NCI-H2107 (cell line): Measurements from ENCODE around the gene SFXN5.

Experiments
- DNase-seq: peaks from one replicate; lab custom pipeline; 2025; lab: John Stamatoyannopoulos, UW

The SFXN5 gene

GRCh38 chr2:72955228-72956049 lies 116.1 kb downstream of the SFXN5 start:
- DNase-seq: no peak

GRCh38 chr2:72954376-72955227 lies 116.9 kb downstream of the SFXN5 start:
- no peak for DNase-seq

- no peak for DNase-seq
Measured at GRCh38 chr2:72953976-72954375, 117.5 kb downstream of the SFXN5 start.

- DNase-seq: no peak
Measured at GRCh38 chr2:72953528-72953927, 118.0 kb downstream of the SFXN5 start.

GRCh38 chr2:72952961-72953360 lies 118.6 kb downstream of the SFXN5 start:
- no peak for DNase-seq

- DNase-seq: no peak
Measured at GRCh38 chr2:72952110-72952823, 119.2 kb downstream of the SFXN5 start.

- DNase-seq: no peak
Measured at GRCh38 chr2:72951303-72952095, 120.0 kb downstream of the SFXN5 start.

- no peak for DNase-seq
Measured at GRCh38 chr2:72950558-72951255, 120.8 kb downstream of the SFXN5 start.

GRCh38 chr2:72949642-72950041 lies 121.9 kb downstream of the SFXN5 start:
- DNase-seq: no peak

- DNase-seq: no peak
Measured at GRCh38 chr2:72949045-72949444, 122.5 kb downstream of the SFXN5 start.

- no peak for DNase-seq
Measured at GRCh38 chr2:72947952-72948830, 123.3 kb downstream of the SFXN5 start.

GRCh38 chr2:72946466-72946865 lies 125.0 kb downstream of the SFXN5 start:
- DNase-seq: no peak

GRCh38 chr2:72945450-72946019 lies 126.0 kb downstream of the SFXN5 start:
- DNase-seq: no peak

GRCh38 chr2:72944804-72945449 lies 126.6 kb downstream of the SFXN5 start:
- DNase-seq: no peak

- no peak for DNase-seq
Measured at GRCh38 chr2:72943540-72944395, 127.7 kb downstream of the SFXN5 start.

GRCh38 chr2:72942881-72943418 lies 128.6 kb downstream of the SFXN5 start:
- DNase-seq: no peak

- DNase-seq: no peak
Measured at GRCh38 chr2:72942293-72942692, 129.2 kb downstream of the SFXN5 start.

GRCh38 chr2:72940786-72941185 lies 130.7 kb downstream of the SFXN5 start:
- DNase-seq: no peak
